GM13977 (cell line): ENCODE results near the gene FAM107B.
"Not testable (repeated sequence)": the region's sequence is repeated elsewhere in the genome, so short reads cannot be mapped to it uniquely, and the experiment has no call there.

ENCODE experiments used
- DNase-seq: peaks from one replicate; pipeline ENCODE4 v3.0.0; 2012; ENCODE audit warnings: low spot score
- in situ Hi-C: fragments of 300-500 bp; cut with MboI; formaldehyde crosslinking; loops from one replicate; pipeline ENCODE4 v1.12.0; 2022; ENCODE audit warnings: low sequenced_read_pairs, low pct_unique_long_range_greater_than_20kb, mixed read lengths, inconsistent platforms; ENCODE audit not compliant: unreplicated experiment
- TF ChIP-seq, protein P1 (sequence below): IDR thresholded peaks from 2 replicates; pipeline ENCODE4 v1.5.1; 2012; ENCODE audit warnings: mild to moderate bottlenecking, control low read depth; ENCODE audit not compliant: insufficient read depth; ENCODE audit errors: extremely low read depth, missing control alignments

The FAM107B gene

GRCh38 chr10:14665304-14665703 lies 109.4 kb downstream of the FAM107B start:
- TF ChIP-seq, protein P1, sequence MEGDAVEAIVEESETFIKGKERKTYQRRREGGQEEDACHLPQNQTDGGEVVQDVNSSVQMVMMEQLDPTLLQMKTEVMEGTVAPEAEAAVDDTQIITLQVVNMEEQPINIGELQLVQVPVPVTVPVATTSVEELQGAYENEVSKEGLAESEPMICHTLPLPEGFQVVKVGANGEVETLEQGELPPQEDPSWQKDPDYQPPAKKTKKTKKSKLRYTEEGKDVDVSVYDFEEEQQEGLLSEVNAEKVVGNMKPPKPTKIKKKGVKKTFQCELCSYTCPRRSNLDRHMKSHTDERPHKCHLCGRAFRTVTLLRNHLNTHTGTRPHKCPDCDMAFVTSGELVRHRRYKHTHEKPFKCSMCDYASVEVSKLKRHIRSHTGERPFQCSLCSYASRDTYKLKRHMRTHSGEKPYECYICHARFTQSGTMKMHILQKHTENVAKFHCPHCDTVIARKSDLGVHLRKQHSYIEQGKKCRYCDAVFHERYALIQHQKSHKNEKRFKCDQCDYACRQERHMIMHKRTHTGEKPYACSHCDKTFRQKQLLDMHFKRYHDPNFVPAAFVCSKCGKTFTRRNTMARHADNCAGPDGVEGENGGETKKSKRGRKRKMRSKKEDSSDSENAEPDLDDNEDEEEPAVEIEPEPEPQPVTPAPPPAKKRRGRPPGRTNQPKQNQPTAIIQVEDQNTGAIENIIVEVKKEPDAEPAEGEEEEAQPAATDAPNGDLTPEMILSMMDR = no peak

GRCh38 chr10:14664345-14664744 lies 110.4 kb downstream of the FAM107B start:
- DNase-seq = no peak
- TF ChIP-seq, protein P1 = no peak
- in situ Hi-C loops = no loop called here

More at GRCh38 chr10:14665304-14665703, 109.4 kb downstream of the FAM107B start:
- DNase-seq = no peak
- in situ Hi-C loops = no loop called here

DNA sequence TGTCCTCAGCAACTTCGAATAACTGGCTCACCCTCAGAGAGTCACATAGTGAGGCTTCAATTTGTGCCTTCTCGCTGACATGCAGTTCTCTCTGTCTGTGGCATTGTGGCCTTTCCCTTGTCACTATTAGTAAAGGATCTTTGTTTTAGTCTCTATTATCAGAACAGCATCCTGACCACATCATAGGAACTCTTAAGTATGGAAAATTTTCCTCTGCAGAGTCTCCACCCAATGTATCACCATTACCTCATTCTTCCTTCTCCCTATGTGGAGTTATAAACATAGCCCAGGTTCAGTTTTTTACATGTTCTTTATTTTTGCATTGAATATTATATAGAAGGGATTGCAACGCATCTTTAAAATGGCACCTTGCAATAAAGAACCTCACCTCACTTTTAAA lies 112.9 kb downstream of the FAM107B start:
- DNase-seq = no peak
- TF ChIP-seq, protein P1 = no peak
- in situ Hi-C loops = no loop called here

- no peak for DNase-seq
- TF ChIP-seq, protein P1 = no peak
- in situ Hi-C loops = no loop called here
These were observed 113.9 kb downstream of the FAM107B start for GRCh38 chr10:14660831-14661230.

GRCh38 chr10:14659626-14660196 lies 115.0 kb downstream of the FAM107B start:
- TF ChIP-seq, protein P1 = no peak
- DNase-seq = peak; percentile 63
- in situ Hi-C loops = no loop called here

GRCh38 chr10:14659137-14659536 lies 115.6 kb downstream of the FAM107B start:
- in situ Hi-C loops, DNase-seq: not testable (repeated sequence)

DNA sequence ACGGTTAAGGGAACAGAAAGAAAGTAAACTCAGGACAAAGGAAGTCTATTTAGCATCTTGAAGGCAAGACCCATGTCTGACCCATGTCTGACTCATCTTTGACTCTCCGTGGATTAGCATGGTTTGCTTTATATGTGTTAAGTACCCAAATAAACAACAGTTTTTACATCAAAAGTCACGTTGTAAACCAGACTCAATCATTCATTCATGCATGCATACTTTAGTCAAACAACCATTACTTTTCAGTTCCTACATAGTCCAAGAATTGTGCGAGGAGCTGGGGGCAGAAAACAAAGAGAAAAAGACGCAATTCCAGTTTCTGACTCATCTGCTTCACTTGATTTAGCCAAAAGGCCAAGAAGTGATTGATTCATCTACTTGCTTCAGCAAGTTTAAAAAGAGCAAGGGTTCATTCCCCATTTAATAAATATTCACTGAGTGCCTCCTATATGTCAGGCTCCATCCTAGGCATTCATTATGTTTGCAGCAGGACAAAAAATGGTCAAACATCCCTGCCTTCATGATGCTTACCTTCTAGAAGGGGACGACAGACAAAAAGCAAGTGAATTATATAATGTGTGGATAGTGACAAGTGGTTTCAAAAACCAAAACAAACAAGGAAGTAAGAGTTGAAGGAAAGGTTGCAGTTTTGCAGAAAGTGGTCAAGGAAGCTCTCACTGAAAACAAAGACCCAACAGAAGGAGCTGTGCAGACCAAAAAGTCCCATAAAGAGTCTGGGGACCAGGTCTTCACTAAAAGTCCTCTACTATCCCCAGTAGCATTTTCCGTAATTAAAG lies 116.2 kb downstream of the FAM107B start:
- TF ChIP-seq, protein P1 = no peak
- DNase-seq = peak; percentile 28
- in situ Hi-C loops = no loop called here
